Body of pancreas (tissue), 4 donors: ENCODE data around the gene AREL1.

Experiments used
- CTCF ChIP-seq, 7 experiments: fragments of 450-650 bp in 4 of 7; fragments of 200-600 bp in 3 of 7; sonication (generic) in 3 of 7; IDR thresholded peaks; one replicate each; pipeline ENCODE4 v1.5.1; 2016 to 2019; ENCODE audit warnings: antibody characterized with exemption in 7 of 7
- POLR2A ChIP-seq, 3 donors: fragments of 450-650 bp; IDR thresholded peaks; one replicate each; pipeline ENCODE4 v1.6.1; 2016; ENCODE audit warnings: antibody characterized with exemption in 3 of 3, mild to moderate bottlenecking in 2 of 3

DNA sequence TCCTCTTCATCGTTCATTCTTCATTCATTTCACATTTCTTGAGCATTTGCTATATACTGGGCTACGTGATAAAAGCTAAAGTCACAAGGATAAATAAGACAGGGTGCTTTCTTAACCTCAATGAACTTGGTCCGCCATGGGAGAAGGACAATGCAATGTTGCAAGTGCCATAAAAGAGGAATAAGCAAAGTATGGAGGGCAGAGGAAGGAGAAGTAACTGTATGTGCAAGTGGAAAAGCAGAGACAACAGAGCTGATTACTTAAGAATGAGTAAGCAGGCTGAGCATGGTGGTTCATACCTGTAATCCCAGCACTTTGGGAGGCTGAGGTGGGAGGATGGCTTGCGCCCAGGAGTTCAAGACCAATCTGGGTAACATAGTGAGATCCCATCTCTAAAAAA is 14.4 kb downstream of the AREL1 start:
- no peak for TF ChIP-seq CTCF (IDR thresholded peaks at IDR 0.05)
- no peak for TF ChIP-seq POLR2A (IDR thresholded peaks at IDR 0.05)
